Measurements from ENCODE around the gene ZNF827.

The ZNF827 gene

GRCh38 chr4:145760176-145760575 lies 178.4 kb downstream of the ZNF827 start:
- H3K27ac ChIP-seq, result no peak overlapping the region
- no peak for TF ChIP-seq CTCF (conservative IDR thresholded peaks at IDR 0.05)

GRCh38 chr4:145757188-145757587 lies 181.4 kb downstream of the ZNF827 start:
- no peak for TF ChIP-seq CTCF (conservative IDR thresholded peaks at IDR 0.05)
- H3K27ac ChIP-seq, result no peak overlapping the region

- TF ChIP-seq CTCF (conservative IDR thresholded peaks at IDR 0.05), result no peak
Observed at GRCh38 chr4:145756244-145756643, 182.4 kb downstream of the ZNF827 start.

GRCh38 chr4:145755802-145756201 lies 182.8 kb downstream of the ZNF827 start:
- H3K27ac ChIP-seq, result no peak overlapping the region
- TF ChIP-seq CTCF (conservative IDR thresholded peaks at IDR 0.05), result no peak

More at GRCh38 chr4:145756244-145756643, 182.4 kb downstream of the ZNF827 start:
- H3K27ac ChIP-seq, result no peak overlapping the region

- no peak for TF ChIP-seq CTCF (conservative IDR thresholded peaks at IDR 0.05)
- no peak overlapping the region for H3K27ac ChIP-seq
Observed at GRCh38 chr4:145743641-145744040, 195.0 kb downstream of the ZNF827 start.

- no peak for TF ChIP-seq CTCF (conservative IDR thresholded peaks at IDR 0.05)
- H3K27ac ChIP-seq, result no peak overlapping the region
Observed at GRCh38 chr4:145740806-145741205, 197.8 kb downstream of the ZNF827 start.

GRCh38 chr4:145739845-145740244 lies 198.8 kb downstream of the ZNF827 start:
- H3K27ac ChIP-seq, result peak overlapping the region; percentile 41
- no peak for TF ChIP-seq CTCF (conservative IDR thresholded peaks at IDR 0.05)

All from VCaP (cell line).